HepG2 (cell line): ENCODE data around the gene SCYL1. TPM values are rescaled to one million over a fixed set of nuclear protein-coding genes. Genes with fewer than 3 reads are reported as not detected.

Source experiments
- ATF1 ChIP-seq: IDR thresholded peaks from 2 replicates; pipeline ENCODE4 v1.6.1; 2016; ENCODE audit warnings: mild to moderate bottlenecking, control low read depth
- FIP1L1 ChIP-seq: fragments of 200-400 bp; formaldehyde crosslinking; IDR thresholded peaks from 2 replicates; pipeline ENCODE4 v1.6.1; 2018; ENCODE audit warnings: low read depth, mild to moderate bottlenecking, low read length, moderate library complexity, borderline replicate concordance; ENCODE audit not compliant: insufficient read depth
- HMGXB3 ChIP-seq: sonication (generic); formaldehyde crosslinking; IDR thresholded peaks from 2 replicates; pipeline ENCODE4 v1.4.0; 2020; ENCODE audit warnings: missing genetic modification reagents, borderline replicate concordance
- TP53 ChIP-seq: sonication (generic); formaldehyde crosslinking; conservative IDR thresholded peaks from 2 replicates; pipeline ENCODE4 v1.4.0; 2020; ENCODE audit warnings: missing genetic modification reagents
- ZFP36L1 ChIP-seq: sonication (generic); formaldehyde crosslinking; IDR thresholded peaks from 2 replicates; pipeline ENCODE4 v1.8.0; 2022; ENCODE audit warnings: mild to moderate bottlenecking, missing genetic modification reagents, moderate library complexity
- ZFP62 ChIP-seq: sonication (generic); formaldehyde crosslinking; IDR thresholded peaks from 2 replicates; pipeline ENCODE4 v1.4.0; 2020; ENCODE audit warnings: missing genetic modification reagents
- ZNF10 ChIP-seq: sonication (generic); formaldehyde crosslinking; IDR thresholded peaks from 2 replicates; pipeline ENCODE4 v1.4.0; 2020; ENCODE audit warnings: mild to moderate bottlenecking, low read depth, missing genetic modification reagents, borderline replicate concordance
- ZNF124 ChIP-seq: sonication (generic); formaldehyde crosslinking; IDR thresholded peaks from 2 replicates; pipeline ENCODE4 v1.4.0; 2020; ENCODE audit warnings: missing genetic modification reagents
- ZNF253 ChIP-seq: sonication (generic); formaldehyde crosslinking; IDR thresholded peaks from 2 replicates; pipeline ENCODE4 v1.8.0; 2022; ENCODE audit warnings: mild to moderate bottlenecking, missing genetic modification reagents, borderline replicate concordance
- ZNF318 ChIP-seq: sonication (generic); formaldehyde crosslinking; IDR thresholded peaks from 2 replicates; pipeline ENCODE4 v1.4.0; 2020; ENCODE audit warnings: mild to moderate bottlenecking, missing genetic modification reagents
- ZNF451 ChIP-seq: sonication (generic); formaldehyde crosslinking; IDR thresholded peaks from 2 replicates; pipeline ENCODE4 v1.5.0; 2020; ENCODE audit warnings: mild to moderate bottlenecking, missing genetic modification reagents
- ZNF777 ChIP-seq: sonication (generic); formaldehyde crosslinking; IDR thresholded peaks from 2 replicates; pipeline ENCODE4 v1.4.0; 2020; ENCODE audit warnings: missing genetic modification reagents
- polyA plus RNA-seq, 8 experiments: library from polyadenylated mRNA; depleted of rRNA in 3 of 8; stranded (reverse) in 7 of 8; unstranded in 1 of 8; fragments of >200 nt; fragmentation: Illumina TruSeq in 4 of 8; extraction: Trizol in 4 of 8; gene quantifications; 2 replicates each; pipeline versions ENCODE4 v1.2.1 to v1.2.3, GENCODE V29; 2011 to 2016; ENCODE audit warnings: low read depth in 4 of 8, missing spikeins in 1 of 8, mixed read lengths in 1 of 8; ENCODE audit not compliant: insufficient read depth in 1 of 8
- total RNA-seq, 5 experiments: library from RNA; depleted of rRNA; stranded (reverse); fragments of >200 nt; fragmentation: Illumina TruSeq; extraction: Trizol; gene quantifications; 2 replicates each; pipeline ENCODE4 v1.2.3, GENCODE V29; 2016; ENCODE audit warnings: low read depth in 1 of 5
- TF ChIP-seq, protein P1 (sequence below): sonication (generic); formaldehyde crosslinking; IDR thresholded peaks from 2 replicates; pipeline ENCODE4 v1.5.0; 2020; ENCODE audit warnings: missing genetic modification reagents

The SCYL1 gene
- total and polyA plus RNA-seq, 2 of the 13 experiments (the other 11 are each of a cell fraction or from before 2014, with no cell fraction given) = 65.9 to 103 TPM

GRCh38 chr11:65497141-65498041 lies 27.5 kb upstream of the SCYL1 start (continued):
- no peak; the same call in 1 of the 2 replicates for TF ChIP-seq ZNF318
- no peak for TF ChIP-seq ZNF451 (CRISPR knock-in tag)
- TF ChIP-seq ZNF124 (CRISPR knock-in tag) = peak; percentile 74; the same call in 1 of the 2 replicates
- TF ChIP-seq ZNF777 (CRISPR knock-in tag) = no peak; the same call in 1 of the 2 replicates
- no peak for TF ChIP-seq ZFP62 (CRISPR knock-in tag)
- 0 out of 2 replicates have a peak, but pooled peaks have one; percentile 41 for TF ChIP-seq ATF1 (CRISPR knock-in tag)
- no peak; the same call in 1 of the 2 replicates for TF ChIP-seq TP53 (CRISPR knock-in tag)
- TF ChIP-seq, protein P1, sequence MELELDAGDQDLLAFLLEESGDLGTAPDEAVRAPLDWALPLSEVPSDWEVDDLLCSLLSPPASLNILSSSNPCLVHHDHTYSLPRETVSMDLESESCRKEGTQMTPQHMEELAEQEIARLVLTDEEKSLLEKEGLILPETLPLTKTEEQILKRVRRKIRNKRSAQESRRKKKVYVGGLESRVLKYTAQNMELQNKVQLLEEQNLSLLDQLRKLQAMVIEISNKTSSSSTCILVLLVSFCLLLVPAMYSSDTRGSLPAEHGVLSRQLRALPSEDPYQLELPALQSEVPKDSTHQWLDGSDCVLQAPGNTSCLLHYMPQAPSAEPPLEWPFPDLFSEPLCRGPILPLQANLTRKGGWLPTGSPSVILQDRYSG (CRISPR knock-in tag) = no peak
- TF ChIP-seq FIP1L1 = no peak
- TF ChIP-seq ZNF253 (CRISPR knock-in tag) = no peak
- TF ChIP-seq ZNF10 (CRISPR knock-in tag) = no peak
- peak; percentile 22; the same call in 1 of the 2 replicates for TF ChIP-seq ZFP36L1 (CRISPR knock-in tag)
- peak; percentile 44; the same call in 1 of the 2 replicates for TF ChIP-seq HMGXB3 (CRISPR knock-in tag)
